NCI-H82 (cell line): ENCODE results near the gene IGSF21.

Experiments used
- DNase-seq: peaks from one replicate; lab custom pipeline; 2025; lab: John Stamatoyannopoulos, UW

Gene IGSF21

GRCh38 chr1:18119771-18120377 lies 12.3 kb downstream of the IGSF21 start:
- no peak for DNase-seq

GRCh38 chr1:18120638-18121037 lies 13.0 kb downstream of the IGSF21 start:
- DNase-seq, result no peak

- no peak for DNase-seq
These were observed 13.6 kb downstream of the IGSF21 start for GRCh38 chr1:18121072-18121820.

GRCh38 chr1:18123467-18123992 lies 15.9 kb downstream of the IGSF21 start:
- DNase-seq, result no peak

GRCh38 chr1:18124977-18125376 lies 17.4 kb downstream of the IGSF21 start:
- no peak for DNase-seq

- DNase-seq, result peak; percentile 82
These were observed 19.0 kb downstream of the IGSF21 start for GRCh38 chr1:18126616-18127015.

GRCh38 chr1:18128298-18128697 lies 20.7 kb downstream of the IGSF21 start:
- DNase-seq, result no peak

GRCh38 chr1:18130356-18130755 lies 22.8 kb downstream of the IGSF21 start:
- DNase-seq, result no peak

- no peak for DNase-seq
These were observed 24.6 kb downstream of the IGSF21 start for GRCh38 chr1:18132022-18132710.

- peak; percentile 58 for DNase-seq
These were observed 25.3 kb downstream of the IGSF21 start for GRCh38 chr1:18132711-18133541.

GRCh38 chr1:18134324-18135046 lies 26.9 kb downstream of the IGSF21 start:
- peak; percentile 94 for DNase-seq

GRCh38 chr1:18137759-18138345 lies 30.3 kb downstream of the IGSF21 start:
- DNase-seq, result peak; percentile 99

GRCh38 chr1:18139198-18139981 lies 31.8 kb downstream of the IGSF21 start:
- DNase-seq, result peak; percentile 31

GRCh38 chr1:18140411-18140810 lies 32.8 kb downstream of the IGSF21 start:
- DNase-seq, result no peak

GRCh38 chr1:18141661-18142060 lies 34.1 kb downstream of the IGSF21 start:
- no peak for DNase-seq

- peak; percentile 54 for DNase-seq
These were observed 34.9 kb downstream of the IGSF21 start for GRCh38 chr1:18142471-18142870.

- peak; percentile 96 for DNase-seq
These were observed 35.4 kb downstream of the IGSF21 start for GRCh38 chr1:18142969-18143368.

- no peak for DNase-seq
These were observed 36.5 kb downstream of the IGSF21 start for GRCh38 chr1:18144062-18144461.

- no peak for DNase-seq
These were observed 37.5 kb downstream of the IGSF21 start for GRCh38 chr1:18144916-18145647.
